Measurements from ENCODE around the gene KRT1.

Gene KRT1

GRCh38 chr12:52662093-52662917, 17.9 kb downstream of the KRT1 start:
- DNase-seq (ENCODE audit: low read depth in 2 of 3, low spot score in 2 of 3) = no peak

GRCh38 chr12:52661668-52662067, 18.5 kb downstream of the KRT1 start:
- no peak for DNase-seq (ENCODE audit: low read depth in 2 of 3, low spot score in 2 of 3)

GRCh38 chr12:52660934-52661499, 19.2 kb downstream of the KRT1 start:
- DNase-seq (ENCODE audit: low read depth in 2 of 3, low spot score in 2 of 3) = no peak

GRCh38 chr12:52659951-52660350, 20.3 kb downstream of the KRT1 start:
- no peak for DNase-seq (ENCODE audit: low read depth in 2 of 3, low spot score in 2 of 3)

GRCh38 chr12:52659395-52659794, 20.8 kb downstream of the KRT1 start:
- DNase-seq (ENCODE audit: low read depth in 2 of 3, low spot score in 2 of 3) = no peak

- no peak for DNase-seq (ENCODE audit: low read depth in 2 of 3, low spot score in 2 of 3)
These were observed 22.0 kb downstream of the KRT1 start for GRCh38 chr12:52658196-52658595.

- DNase-seq (ENCODE audit: low read depth in 2 of 3, low spot score in 2 of 3) = no peak
These were observed 22.8 kb downstream of the KRT1 start for GRCh38 chr12:52657250-52657902.

GRCh38 chr12:52656616-52657015, 23.6 kb downstream of the KRT1 start:
- no peak for DNase-seq (ENCODE audit: low read depth in 2 of 3, low spot score in 2 of 3)

- no peak for DNase-seq (ENCODE audit: low read depth in 2 of 3, low spot score in 2 of 3)
These were observed 24.5 kb downstream of the KRT1 start for GRCh38 chr12:52655720-52656124.

- DNase-seq (ENCODE audit: low read depth in 2 of 3, low spot score in 2 of 3) = no peak
These were observed 25.0 kb downstream of the KRT1 start for GRCh38 chr12:52655251-52655650.

- no peak for DNase-seq (ENCODE audit: low read depth in 2 of 3, low spot score in 2 of 3)
These were observed 28.4 kb downstream of the KRT1 start, which contains the start of gene KRT2 for GRCh38 chr12:52651726-52652261. Gene KRT2 (minus strand): TSS chr12:52652211. CDS start chr12:52652142, 69 bp downstream.

- no peak for DNase-seq (ENCODE audit: low read depth in 2 of 3, low spot score in 2 of 3)
These were observed 29.6 kb downstream of the KRT1 start for GRCh38 chr12:52650520-52651081.

GRCh38 chr12:52649066-52649465, 31.1 kb downstream of the KRT1 start:
- DNase-seq (ENCODE audit: low read depth in 2 of 3, low spot score in 2 of 3) = no peak

- DNase-seq (ENCODE audit: low read depth in 2 of 3, low spot score in 2 of 3) = no peak
These were observed 32.1 kb downstream of the KRT1 start for GRCh38 chr12:52648012-52648550.

GRCh38 chr12:52647601-52648000, 32.6 kb downstream of the KRT1 start:
- DNase-seq (ENCODE audit: low read depth in 2 of 3, low spot score in 2 of 3) = no peak

- no peak for DNase-seq (ENCODE audit: low read depth in 2 of 3, low spot score in 2 of 3)
These were observed 33.6 kb downstream of the KRT1 start for GRCh38 chr12:52646613-52647012.

GRCh38 chr12:52645982-52646381, 34.2 kb downstream of the KRT1 start:
- no peak for DNase-seq (ENCODE audit: low read depth in 2 of 3, low spot score in 2 of 3)

GRCh38 chr12:52645120-52645761, 35.0 kb downstream of the KRT1 start:
- no peak for DNase-seq (ENCODE audit: low read depth in 2 of 3, low spot score in 2 of 3)

- no peak for DNase-seq (ENCODE audit: low read depth in 2 of 3, low spot score in 2 of 3)
These were observed 36.2 kb downstream of the KRT1 start for GRCh38 chr12:52644078-52644415.

GRCh38 chr12:52643233-52644077, 36.8 kb downstream of the KRT1 start:
- no peak for DNase-seq (ENCODE audit: low read depth in 2 of 3, low spot score in 2 of 3)

Measured in activated CD8-positive, alpha-beta memory T cell treated with anti-CD3 and anti-CD28 coated beads for 48 hours (primary cell).